ENCODE results near the gene APP.

Gene APP

DNA sequence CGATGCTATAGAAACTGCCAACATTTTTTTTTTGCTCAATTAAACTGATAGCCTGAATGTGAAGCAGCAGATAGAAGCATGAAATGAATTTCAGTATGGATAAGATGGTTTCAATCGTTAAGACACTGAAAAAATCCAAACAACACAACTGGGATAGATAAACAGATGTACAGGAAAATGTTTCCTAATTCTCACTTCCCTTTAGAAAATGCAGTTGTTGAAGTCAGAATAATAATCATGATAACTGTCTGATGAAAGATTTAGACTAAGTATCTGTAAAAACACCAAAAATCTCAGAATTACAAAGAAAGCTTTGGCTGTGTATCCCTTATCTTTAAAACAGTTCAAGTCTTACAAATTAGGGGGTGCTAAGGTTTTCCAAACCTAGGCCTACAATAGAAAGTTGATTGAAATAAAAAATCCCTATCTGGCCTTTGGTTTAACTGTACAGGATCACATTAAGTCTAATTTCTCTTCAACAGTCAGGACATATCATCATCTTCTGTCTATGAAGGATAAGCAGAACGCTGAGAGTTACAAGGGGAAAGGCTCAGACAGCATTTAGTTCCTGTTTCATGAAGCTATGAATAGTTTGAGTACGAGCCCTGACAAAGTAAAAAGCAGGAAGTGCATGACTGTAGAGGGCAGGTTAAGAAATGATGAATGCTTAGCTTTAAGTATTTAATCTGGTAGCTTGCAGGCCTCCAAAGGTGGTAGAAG is 203.2 kb downstream of the APP start:
- DNase-seq: no peak

DNA sequence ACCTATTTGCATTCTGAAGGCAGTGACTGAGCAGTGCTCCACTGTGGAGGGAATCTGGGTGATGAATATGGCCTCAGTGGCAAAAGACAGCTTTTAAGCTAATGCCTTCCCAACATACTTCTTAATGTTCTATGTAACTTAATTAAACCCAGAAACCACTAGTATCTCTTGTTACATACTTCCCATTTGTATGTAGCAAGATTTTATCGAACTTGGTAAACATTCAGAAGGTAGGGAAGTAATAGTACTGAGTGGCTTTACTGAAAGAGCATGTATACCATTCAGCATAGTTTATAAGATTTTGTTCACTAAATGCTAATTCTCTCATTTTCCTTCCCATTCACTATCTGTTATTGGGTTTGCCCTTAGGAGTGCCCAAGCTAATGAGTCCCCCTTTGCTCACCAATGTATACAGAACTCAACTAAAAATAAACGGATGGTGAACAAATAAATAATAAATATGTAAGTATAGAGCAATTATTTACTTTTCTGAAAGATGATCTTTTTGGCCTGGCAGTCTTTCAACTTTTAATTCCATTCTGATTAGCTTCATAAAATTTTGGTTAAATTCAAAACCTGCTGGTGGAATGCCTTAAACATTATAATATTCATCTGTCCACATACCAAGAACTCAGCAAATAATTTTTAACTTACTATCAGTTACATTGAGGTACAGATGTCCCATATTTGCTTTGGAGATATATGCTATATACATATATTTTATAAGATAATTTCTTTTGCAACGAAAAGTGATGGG is 204.4 kb downstream of the APP start:
- DNase-seq: no peak

DNA sequence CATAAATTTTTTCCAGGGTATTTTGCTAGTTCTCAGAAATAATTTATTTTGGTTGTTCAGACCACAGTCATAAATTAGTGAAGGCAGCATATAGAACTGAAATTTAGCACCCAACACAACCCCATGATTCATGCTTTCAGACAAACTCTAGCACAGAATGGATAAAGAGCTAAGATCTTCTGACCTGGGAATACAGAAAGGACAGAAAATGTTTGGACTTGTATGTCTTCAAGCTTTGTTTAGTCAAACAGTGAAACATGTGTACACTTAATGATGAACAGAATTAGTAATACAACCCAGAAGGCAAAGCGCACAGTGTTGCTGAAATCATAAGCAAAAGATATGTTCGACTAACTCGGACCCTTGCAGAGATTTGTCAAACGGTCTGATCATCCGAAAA is 205.6 kb downstream of the APP start:
- no peak for DNase-seq

GRCh38 chr21:25964015-25964414 is 206.6 kb downstream of the APP start:
- DNase-seq: peak; percentile 6

- DNase-seq: peak; percentile 9
Observed at GRCh38 chr21:25963181-25963580, 207.4 kb downstream of the APP start.

DNA sequence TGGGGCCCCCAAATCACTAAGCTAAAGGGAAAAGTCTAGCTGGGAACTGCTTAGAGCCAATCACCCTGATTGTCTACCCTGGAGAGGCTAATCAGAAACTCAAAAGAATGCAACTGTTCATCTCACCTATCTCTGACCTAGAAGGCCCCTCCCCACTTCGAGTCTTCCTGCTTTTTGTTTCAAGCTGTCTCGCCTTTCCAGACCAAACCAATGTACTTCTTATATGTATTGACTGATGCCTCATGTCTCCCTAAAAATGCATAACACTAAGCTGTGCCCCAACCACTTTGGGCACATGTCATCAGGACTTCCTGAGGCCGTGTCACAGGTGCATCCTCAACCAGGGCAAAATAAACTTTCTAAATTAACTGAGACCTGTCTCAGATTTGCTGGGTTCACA is 209.5 kb downstream of the APP start:
- peak; percentile 15 for DNase-seq

DNA sequence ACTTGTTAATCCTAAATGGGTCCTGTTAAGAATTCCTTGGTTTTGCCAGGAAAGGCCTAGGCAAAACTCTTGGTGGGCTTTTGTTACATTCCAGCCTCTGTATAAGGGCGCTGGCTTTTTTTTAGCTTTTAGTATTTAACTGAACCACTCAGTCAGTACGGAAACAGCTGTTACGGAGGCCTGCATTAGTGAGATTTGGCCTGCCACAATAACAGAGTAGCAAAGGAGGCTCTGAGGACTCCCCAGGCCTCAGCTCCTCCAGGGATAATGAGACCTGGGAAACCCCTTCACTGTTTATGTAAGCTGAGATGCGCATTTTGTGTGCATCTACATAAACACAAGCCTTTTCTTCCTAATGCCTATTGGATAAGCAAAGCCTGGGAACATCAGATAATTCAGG is 210.2 kb downstream of the APP start:
- DNase-seq: peak; percentile 63

DNA sequence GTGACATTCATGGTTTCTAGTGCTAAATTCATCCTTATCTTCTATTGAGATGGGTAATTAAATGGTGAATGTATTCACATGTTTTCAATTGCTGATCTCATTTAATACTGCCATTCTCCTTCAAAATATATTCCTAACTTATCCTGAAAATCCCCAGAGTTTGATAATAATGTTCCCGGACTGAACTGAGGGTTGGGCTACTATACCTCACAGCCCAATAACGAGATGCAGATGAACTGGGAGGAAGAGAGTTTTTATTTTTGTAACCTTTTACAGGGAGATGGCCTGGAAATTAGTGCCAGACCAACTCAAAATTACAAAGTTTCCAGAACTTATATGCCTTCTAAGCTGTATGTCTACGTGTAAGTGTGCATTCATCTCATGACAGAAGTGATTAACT is 210.8 kb downstream of the APP start:
- no peak for DNase-seq

DNA sequence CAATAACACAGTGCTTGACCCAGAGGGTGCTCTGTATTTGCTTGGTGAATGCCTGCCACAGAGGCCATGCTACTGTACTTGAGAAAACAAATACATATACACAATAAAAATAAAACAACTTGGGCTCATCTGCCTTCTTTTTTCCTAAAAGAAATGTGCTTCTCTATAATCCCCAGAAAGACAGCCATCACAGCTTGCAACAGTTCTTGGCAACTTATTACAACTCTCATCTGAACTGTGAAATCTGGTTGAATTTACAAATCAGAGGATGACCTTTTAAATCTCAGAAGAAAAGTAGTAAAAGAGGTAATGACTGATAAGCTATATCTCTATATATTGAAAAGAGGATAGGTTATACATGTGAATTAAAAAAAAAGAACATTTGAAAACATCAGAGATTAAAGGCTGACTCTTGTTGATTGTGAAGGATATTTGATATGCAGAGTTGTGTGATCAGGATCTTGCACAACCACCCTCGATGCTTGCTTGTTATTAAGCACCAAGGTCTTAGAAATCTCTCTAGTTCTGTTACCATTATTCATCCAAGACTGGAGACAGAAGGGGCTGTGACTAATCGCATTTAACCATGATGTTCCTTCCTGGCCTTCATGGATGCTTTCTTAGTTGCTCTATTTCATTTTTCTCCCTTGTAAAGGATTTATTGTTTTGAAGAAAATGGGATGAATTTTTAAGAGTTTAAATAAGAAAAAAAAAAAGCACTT is 213.4 kb downstream of the APP start:
- peak; percentile 17 for DNase-seq

GRCh38 chr21:25955646-25956045 is 214.9 kb downstream of the APP start:
- DNase-seq: no peak

GRCh38 chr21:25953659-25954058 is 216.9 kb downstream of the APP start:
- no peak for DNase-seq

GRCh38 chr21:25953196-25953595 is 217.4 kb downstream of the APP start:
- DNase-seq: no peak

DNA sequence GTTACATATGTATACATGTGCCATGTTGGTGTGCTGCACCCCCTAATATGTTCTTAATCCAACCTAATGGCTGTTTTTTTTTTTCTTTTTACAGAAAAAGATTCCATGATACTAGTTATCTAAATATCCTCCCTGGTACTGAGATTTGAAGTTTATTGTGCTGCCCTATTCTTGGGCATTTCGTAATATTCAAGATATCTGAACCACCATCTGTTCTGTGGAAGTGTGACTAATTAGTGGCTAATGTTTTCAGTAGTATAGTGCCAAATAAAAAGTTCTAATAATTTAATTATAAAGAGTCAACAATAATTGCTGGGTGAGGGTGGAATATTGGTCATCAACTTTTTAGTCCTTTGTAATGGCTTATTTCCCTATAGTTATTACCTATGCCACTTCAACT is 218.3 kb downstream of the APP start:
- DNase-seq: no peak

GRCh38 chr21:25949701-25950100 is 220.9 kb downstream of the APP start:
- no peak for DNase-seq

DNA sequence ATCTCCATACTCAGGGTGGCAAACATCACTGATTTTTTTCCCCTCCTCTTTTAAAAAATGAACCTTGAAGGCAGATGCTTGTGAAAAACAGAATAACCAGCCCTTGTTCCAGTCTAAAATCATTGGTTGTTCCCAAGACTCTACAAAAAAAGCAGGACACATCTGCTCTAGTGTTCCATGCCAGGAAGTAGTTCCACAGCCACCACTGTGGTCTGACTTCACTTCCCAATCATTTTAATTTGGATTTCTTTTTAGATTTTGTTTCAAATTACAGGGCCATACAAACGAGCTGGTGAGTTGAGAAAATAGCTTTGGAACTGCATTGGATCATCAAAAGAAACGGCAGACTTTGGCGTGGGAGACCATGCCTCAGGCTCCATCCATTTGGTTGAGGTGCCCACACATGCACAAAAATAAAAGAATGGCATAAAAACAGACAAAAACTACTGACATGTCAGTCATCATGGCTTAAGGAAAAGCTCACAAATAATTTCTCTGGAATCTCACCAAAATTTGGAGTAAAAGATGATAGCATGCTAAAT is 225.8 kb downstream of the APP start:
- DNase-seq: no peak

DNA sequence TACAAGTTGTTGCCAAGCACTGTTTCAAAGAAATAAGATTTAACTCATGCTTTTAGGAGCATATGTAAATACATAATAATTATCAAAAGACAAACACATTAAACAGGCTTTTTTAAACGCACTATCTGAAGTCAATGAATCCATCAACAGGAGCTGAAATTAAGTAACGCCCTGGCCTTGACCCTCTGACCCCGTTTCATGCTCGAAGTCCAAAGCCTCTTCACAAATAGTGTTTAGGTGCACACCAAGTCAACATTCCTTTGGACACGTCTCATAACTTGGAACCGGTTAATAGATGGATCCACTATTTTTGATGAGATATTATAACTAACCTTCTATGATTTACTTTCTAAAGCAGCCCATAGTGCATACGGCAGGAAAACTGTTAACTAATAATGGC is 226.5 kb downstream of the APP start:
- DNase-seq: no peak

DNA sequence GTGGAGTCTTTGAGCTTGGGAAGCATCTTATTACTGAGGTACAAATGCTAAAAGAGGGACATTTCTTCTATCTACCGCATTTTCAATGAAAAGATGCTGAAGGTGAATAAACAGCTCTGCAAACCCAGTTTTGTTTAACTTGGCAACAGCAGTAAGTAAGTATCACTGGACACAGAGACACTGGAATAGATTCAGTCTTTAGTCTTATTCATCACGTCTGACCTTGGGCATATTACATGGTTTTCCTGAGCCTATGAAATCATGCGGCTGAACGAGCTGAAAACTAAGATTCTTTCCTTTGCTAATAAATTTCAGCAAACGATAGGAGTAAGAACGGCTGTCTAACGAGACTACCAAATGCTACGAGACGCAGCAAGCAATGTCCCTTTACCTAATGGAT is 228.4 kb downstream of the APP start:
- no peak for DNase-seq

- no peak for DNase-seq
Observed at GRCh38 chr21:25939396-25939761, 231.2 kb downstream of the APP start.

GRCh38 chr21:25938658-25939395 is 231.7 kb downstream of the APP start:
- no peak for DNase-seq

GRCh38 chr21:25936776-25937175 is 233.8 kb downstream of the APP start:
- no peak for DNase-seq

- no peak for DNase-seq
Observed at GRCh38 chr21:25934771-25935224, 235.8 kb downstream of the APP start.

DNA sequence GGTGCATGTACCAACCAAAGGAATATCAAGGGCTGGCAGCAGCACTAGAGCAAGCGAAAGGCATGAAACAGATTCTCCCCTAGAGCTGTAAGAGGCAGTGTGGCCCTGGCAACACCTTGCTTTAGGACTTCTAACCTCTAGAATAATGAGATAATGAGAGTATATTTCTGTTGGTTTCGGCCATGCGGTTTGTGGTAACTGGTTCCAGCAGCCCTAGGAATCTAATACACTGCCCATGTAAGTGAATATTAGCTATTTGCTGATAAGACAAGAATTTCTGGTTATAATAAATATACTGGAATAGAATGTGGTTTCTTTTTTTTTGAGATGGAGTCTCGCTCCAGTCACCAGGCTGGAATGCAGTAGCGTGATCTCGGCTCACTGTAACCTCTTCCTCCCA is 236.4 kb downstream of the APP start:
- DNase-seq: no peak

DNA sequence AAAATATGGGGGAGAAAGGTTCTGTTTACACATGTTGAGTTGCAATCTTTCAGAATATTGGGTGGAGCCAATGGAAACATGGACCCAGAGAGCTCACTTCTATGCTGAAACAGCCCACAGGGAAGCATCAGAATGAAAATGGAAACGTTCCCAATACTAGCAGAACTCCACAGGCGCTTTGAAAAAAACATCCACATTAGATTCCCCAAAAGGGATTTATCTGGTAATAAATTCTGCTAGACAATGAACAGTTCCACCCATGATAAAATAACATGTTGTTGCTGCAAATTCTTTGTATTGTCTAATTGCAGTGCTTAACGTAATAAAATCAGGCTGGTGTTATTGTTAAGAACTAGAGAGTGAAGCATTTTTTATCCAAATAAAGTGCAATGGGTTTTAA is 238.8 kb downstream of the APP start:
- no peak for DNase-seq

All from NCI-H82 (cell line).